BLaER1 treated with 17β-estradiol and CSF1 and Interleukin-3, amounts not matched to agents 10 nM and 100 nM (cell line): ENCODE measurements around the gene LRP3.

ENCODE experiments used
- H3K27ac ChIP-seq, 11 experiments: shearing (Covaris generic); formaldehyde crosslinking; 2 replicates each; pipeline ENCODE4 v1.8.1; 2022
- H3K27me3 ChIP-seq, 11 experiments: shearing (Covaris generic); formaldehyde crosslinking; 2 replicates each; pipeline ENCODE4 v1.8.1; 2022
- H3K36me3 ChIP-seq, 11 experiments: shearing (Covaris generic); formaldehyde crosslinking; 2 replicates each; pipeline ENCODE4 v1.8.1; 2022
- H3K4me1 ChIP-seq, 10 experiments: shearing (Covaris generic); formaldehyde crosslinking; 2 replicates each; pipeline ENCODE4 v1.8.1; 2022
- H3K4me2 ChIP-seq, 11 experiments: shearing (Covaris generic); formaldehyde crosslinking; 2 replicates each; pipeline ENCODE4 v1.8.1; 2022
- H3K4me3 ChIP-seq, 10 experiments: shearing (Covaris generic); formaldehyde crosslinking; 2 replicates each; pipeline ENCODE4 v1.8.1; 2022
- H3K9ac ChIP-seq, 11 experiments: shearing (Covaris generic); formaldehyde crosslinking; 2 replicates each; pipeline ENCODE4 v1.8.1; 2022
- H3K9me3 ChIP-seq, 11 experiments: shearing (Covaris generic); formaldehyde crosslinking; replicated peaks in 1 of 11; 2 replicates each; pipeline ENCODE4 v1.8.1; 2022
- H4K20me1 ChIP-seq, 11 experiments: shearing (Covaris generic); formaldehyde crosslinking; 2 replicates each; pipeline ENCODE4 v1.8.1; 2022
- Cebpa-rat ChIP-seq, 11 experiments: shearing (Covaris generic); IDR thresholded peaks; 2 replicates each; pipeline ENCODE4 v1.8.1; 2022

LRP3 gene

GRCh38 chr19:33212436-33213172 lies 18.5 kb downstream of the LRP3 start:
- Histone ChIP-seq H3K27ac (no peak overlapping the region), H3K4me2 (no peak overlapping the region), H3K4me3 (no peak overlapping the region), H3K9me3 (no peaks in the 10 kb centered on the region), H3K9ac (no peak overlapping the region), H4K20me1 (peaks cover 0 to 6% (median 0%) of the 10 kb centered on the region in 11 experiments; a peak in 2 of 22 replicates), H3K4me1 (peaks cover 19 to 39% (median 24%) of the 10 kb centered on the region in 10 experiments), H3K27me3 (no peaks in the 10 kb centered on the region), H3K36me3 (peaks cover 0 to 25% (median 6%) of the 10 kb centered on the region in 11 experiments; a peak in 9 of 22 replicates)
- TF ChIP-seq Cebpa-rat (IDR thresholded peaks at IDR 0.05): no peak

GRCh38 chr19:33214596-33214995 lies 20.5 kb downstream of the LRP3 start:
- Histone ChIP-seq H3K4me2 (no peak overlapping the region), H3K27ac (no peak overlapping the region), H3K4me3 (no peak overlapping the region), H4K20me1 (no peaks in the 10 kb centered on the region), H3K9ac (no peak overlapping the region), H3K4me1 (peaks cover 0 to 25% (median 6%) of the 10 kb centered on the region in 10 experiments; a peak in 14 of 20 replicates), H3K27me3 (no peaks in the 10 kb centered on the region), H3K9me3 (no peaks in the 10 kb centered on the region), H3K36me3 (peaks cover 0 to 11% (median 0%) of the 10 kb centered on the region in 11 experiments; a peak in 7 of 22 replicates)
- no peak for TF ChIP-seq Cebpa-rat (IDR thresholded peaks at IDR 0.05)

- no peaks in the 10 kb centered on the region for H4K20me1 ChIP-seq
- H3K4me2 ChIP-seq: no peak overlapping the region
- H3K4me1 ChIP-seq: peaks cover 0 to 21% (median 4%) of the 10 kb centered on the region in 10 experiments; a peak in 10 of 20 replicates
- no peak overlapping the region for H3K9ac ChIP-seq
- no peaks in the 10 kb centered on the region for H3K27me3 ChIP-seq
- H3K27ac ChIP-seq: no peak overlapping the region
- no peak overlapping the region for H3K4me3 ChIP-seq
- H3K9me3 ChIP-seq: no peaks in the 10 kb centered on the region
- TF ChIP-seq Cebpa-rat (IDR thresholded peaks at IDR 0.05): no peak
- peaks cover 0 to under 1% (median 0%) of the 10 kb centered on the region in 11 experiments; a peak in 1 of 22 replicates for H3K36me3 ChIP-seq
Measured at GRCh38 chr19:33215438-33216197, 21.5 kb downstream of the LRP3 start.

- H3K4me3 ChIP-seq: no peak overlapping the region
- H4K20me1 ChIP-seq: no peaks in the 10 kb centered on the region
- no peaks in the 10 kb centered on the region for H3K9me3 ChIP-seq
- no peak for TF ChIP-seq Cebpa-rat (IDR thresholded peaks at IDR 0.05)
- no peak overlapping the region for H3K9ac ChIP-seq
- H3K4me2 ChIP-seq: no peak overlapping the region
- H3K4me1 ChIP-seq: peaks cover 0 to 18% (median 4%) of the 10 kb centered on the region in 10 experiments; a peak in 10 of 20 replicates
- H3K27me3 ChIP-seq: no peaks in the 10 kb centered on the region
- no peaks in the 10 kb centered on the region for H3K36me3 ChIP-seq
- no peak overlapping the region for H3K27ac ChIP-seq
Measured at GRCh38 chr19:33216198-33216830, 22.2 kb downstream of the LRP3 start.

DNA sequence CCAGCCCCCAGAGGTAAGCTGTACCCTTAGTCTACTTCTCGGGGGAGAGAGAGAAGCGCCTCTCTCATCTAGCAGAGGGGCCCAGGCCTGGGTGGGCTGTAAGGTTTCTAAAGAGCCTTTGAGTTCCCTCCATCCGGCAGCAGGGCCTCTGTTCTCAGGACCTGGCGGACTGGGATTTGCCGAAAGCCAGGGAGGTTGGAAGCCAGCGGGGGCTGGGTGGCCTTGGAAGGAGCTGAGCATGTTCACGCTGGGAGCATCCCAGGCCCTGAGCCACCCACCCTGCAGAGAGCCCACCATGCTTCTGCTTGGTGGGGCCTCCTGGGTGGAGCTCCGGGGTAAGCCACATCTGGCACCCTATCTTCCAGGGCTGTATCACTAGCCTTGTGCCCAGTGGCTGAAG lies 23.8 kb downstream of the LRP3 start:
- H3K4me2 ChIP-seq: peak overlapping the region in 3 of 11 experiments; percentile 8 to 16 (median 14); a peak in 3 of 22 replicates
- H3K36me3 ChIP-seq: no peaks in the 10 kb centered on the region
- H3K9me3 ChIP-seq: no peaks in the 10 kb centered on the region
- no peak for TF ChIP-seq Cebpa-rat (IDR thresholded peaks at IDR 0.05)
- H3K9ac ChIP-seq: no peak overlapping the region
- 0 out of 22 replicates have a peak overlapping the region, but pooled peaks of 1 of the 11 experiments have one; percentile 31 for H3K27ac ChIP-seq
- H3K4me3 ChIP-seq: no peak overlapping the region
- H4K20me1 ChIP-seq: no peaks in the 10 kb centered on the region
- no peaks in the 10 kb centered on the region for H3K27me3 ChIP-seq
- H3K4me1 ChIP-seq: peaks cover 0 to 14% (median 2%) of the 10 kb centered on the region in 10 experiments; a peak in 5 of 20 replicates

- TF ChIP-seq Cebpa-rat (IDR thresholded peaks at IDR 0.05): no peak
- H4K20me1 ChIP-seq: no peaks in the 10 kb centered on the region
- no peaks in the 10 kb centered on the region for H3K27me3 ChIP-seq
- no peak overlapping the region for H3K4me3 ChIP-seq
- peaks cover 0 to 14% (median 2%) of the 10 kb centered on the region in 10 experiments; a peak in 5 of 20 replicates for H3K4me1 ChIP-seq
- H3K9ac ChIP-seq: no peak overlapping the region
- no peaks in the 10 kb centered on the region for H3K36me3 ChIP-seq
- no peak overlapping the region for H3K27ac ChIP-seq
- no peaks in the 10 kb centered on the region for H3K9me3 ChIP-seq
- no peak overlapping the region for H3K4me2 ChIP-seq
Measured at GRCh38 chr19:33219261-33219815, 25.2 kb downstream of the LRP3 start.

- Histone ChIP-seq H3K36me3 (no peaks in the 10 kb centered on the region), H3K4me3 (no peak overlapping the region), H3K4me1 (peaks cover 0 to 14% (median 2%) of the 10 kb centered on the region in 10 experiments; a peak in 5 of 20 replicates), H3K4me2 (peak overlapping the region in 1 of 11 experiments; percentile 13; a peak in 1 of 22 replicates), H4K20me1 (no peaks in the 10 kb centered on the region), H3K27ac (no peak overlapping the region), H3K27me3 (no peaks in the 10 kb centered on the region), H3K9ac (no peak overlapping the region), H3K9me3 (no peaks in the 10 kb centered on the region)
- no peak for TF ChIP-seq Cebpa-rat (IDR thresholded peaks at IDR 0.05)
Measured at GRCh38 chr19:33220115-33220514, 26.0 kb downstream of the LRP3 start.

DNA sequence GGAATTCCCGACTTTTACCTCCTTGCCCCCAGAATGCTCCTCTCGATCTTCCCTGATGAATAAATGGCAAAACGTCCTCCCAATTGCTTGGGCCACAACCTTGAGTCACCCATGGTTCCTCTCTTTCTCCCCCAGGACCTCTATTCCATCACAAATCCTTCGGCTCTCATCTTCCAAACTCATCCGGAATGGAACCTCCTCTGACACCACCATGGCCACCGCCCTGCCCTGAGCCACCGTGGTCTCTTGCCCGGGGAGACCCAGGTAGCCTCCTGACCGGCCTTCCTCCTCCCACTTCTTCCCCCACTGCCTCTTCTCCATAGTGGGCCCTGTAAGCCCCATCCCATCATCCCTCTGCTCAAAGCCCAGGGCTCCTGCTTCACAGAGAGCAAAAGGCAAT lies 26.6 kb downstream of the LRP3 start:
- 0 out of 22 replicates have a peak overlapping the region, but pooled peaks of 1 of the 11 experiments have one; percentile 13 for H3K4me2 ChIP-seq

More for the DNA sequence above, 26.6 kb downstream of the LRP3 start:
- Histone ChIP-seq H3K9me3 (no peaks in the 10 kb centered on the region), H3K9ac (no peak overlapping the region), H3K4me3 (no peak overlapping the region), H3K36me3 (no peaks in the 10 kb centered on the region), H3K27ac (no peak overlapping the region), H3K27me3 (peaks cover 0 to 4% (median 0%) of the 10 kb centered on the region in 11 experiments; a peak in 1 of 22 replicates), H4K20me1 (no peaks in the 10 kb centered on the region), H3K4me1 (peaks cover 0 to 14% (median 2%) of the 10 kb centered on the region in 10 experiments; a peak in 4 of 20 replicates)
- no peak for TF ChIP-seq Cebpa-rat (IDR thresholded peaks at IDR 0.05)
